ENCODE measurements around the gene KIR3DL2.
"Not testable (repeated sequence)": the region's sequence is repeated elsewhere in the genome, so short reads cannot be mapped to it uniquely, and the experiment has no call there.

The KIR3DL2 gene

DNA sequence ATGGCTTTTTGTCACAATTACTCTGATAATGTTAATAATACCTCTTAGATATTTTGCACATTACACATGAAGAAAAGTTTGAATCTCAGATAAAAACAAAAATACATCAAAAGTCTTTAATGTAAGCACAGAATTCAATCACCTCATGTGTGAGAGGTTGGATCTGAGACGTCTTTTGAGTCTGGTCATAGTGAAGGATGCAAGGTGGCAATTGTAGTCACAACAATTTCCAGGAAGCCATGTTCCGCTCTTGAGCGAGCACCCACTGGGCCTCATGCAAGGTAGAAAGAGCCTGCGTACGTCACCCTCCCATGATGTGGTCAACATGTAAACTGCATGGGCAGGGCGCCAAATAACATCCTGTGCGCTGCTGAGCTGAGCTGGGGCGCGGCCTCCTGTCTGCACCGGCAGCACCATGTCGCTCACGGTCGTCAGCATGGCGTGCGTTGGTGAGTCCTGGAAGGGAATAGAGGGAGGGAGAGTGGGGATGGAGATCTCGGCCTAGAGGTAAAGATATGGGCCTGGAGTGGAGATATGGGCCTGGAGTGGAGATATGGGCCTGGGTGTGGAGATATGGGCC, at the start of gene KIR3DL2:
TSS of gene KIR3DL2 (plus strand) at position 383 of the 580 bp plus-strand sequence. CDS start at position 416, 33 bp downstream.
- not testable (repeated sequence) for DNase-seq

DNA sequence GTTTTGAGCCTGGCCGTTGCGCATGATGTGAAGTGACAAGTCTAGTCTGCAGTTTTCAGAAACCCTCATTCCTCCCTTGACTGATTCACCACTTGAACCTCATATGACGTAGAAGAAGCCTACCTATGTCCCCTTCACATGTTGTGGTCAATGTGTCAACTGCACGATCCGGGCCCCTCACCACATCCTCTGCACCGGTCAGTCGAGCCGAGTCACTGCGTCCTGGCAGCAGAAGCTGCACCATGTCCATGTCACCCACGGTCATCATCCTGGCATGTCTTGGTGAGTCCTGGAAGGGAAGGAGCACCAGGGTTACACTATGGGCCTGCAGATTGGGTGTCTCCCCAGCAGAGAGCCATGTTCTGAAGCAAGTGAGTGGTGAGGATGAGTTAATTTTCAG, 46.8 kb upstream of the KIR3DL2 start, which contains the start of gene KIR2DL4:
TSS of gene KIR2DL4 (plus strand) at position 201 of the 400 bp plus-strand sequence. CDS start at position 243, 42 bp downstream.
- no peak for DNase-seq

DNA sequence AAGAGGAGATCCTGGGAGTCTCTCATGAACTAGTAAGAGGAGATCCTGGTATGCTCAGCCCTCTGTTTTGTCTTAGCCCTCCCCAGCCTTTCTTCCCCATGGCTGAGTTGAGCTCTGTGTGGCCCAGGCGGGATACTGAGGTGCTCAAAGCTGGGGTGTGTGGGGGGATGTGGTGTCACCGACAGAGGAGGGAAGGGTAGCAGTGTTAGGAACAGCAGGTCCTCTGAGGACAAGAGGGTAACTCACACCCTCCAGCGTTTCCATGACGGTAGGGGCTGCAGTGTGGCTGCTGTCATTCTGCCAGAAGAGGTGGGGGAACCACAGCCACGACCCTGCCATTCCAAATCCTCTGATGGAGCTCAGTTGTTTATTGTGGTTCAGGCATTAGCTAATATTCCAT, 46.1 kb upstream of the KIR3DL2 start:
- DNase-seq: no peak

DNA sequence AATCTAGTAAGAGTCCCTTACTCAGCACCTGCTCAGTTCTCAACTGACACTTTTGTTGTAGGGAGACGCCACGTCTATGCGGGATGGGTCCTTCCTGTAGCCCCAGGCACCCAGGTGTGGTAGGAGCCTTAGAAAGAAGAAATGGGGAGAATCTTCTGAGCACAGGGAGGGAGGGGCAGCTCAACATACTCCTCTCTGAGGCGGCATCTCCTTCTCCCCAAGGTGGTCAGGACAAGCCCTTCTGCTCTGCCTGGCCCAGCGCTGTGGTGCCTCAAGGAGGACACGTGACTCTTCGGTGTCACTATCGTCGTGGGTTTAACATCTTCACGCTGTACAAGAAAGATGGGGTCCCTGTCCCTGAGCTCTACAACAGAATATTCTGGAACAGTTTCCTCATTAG, 45.7 kb upstream of the KIR3DL2 start:
- no peak for DNase-seq

DNA sequence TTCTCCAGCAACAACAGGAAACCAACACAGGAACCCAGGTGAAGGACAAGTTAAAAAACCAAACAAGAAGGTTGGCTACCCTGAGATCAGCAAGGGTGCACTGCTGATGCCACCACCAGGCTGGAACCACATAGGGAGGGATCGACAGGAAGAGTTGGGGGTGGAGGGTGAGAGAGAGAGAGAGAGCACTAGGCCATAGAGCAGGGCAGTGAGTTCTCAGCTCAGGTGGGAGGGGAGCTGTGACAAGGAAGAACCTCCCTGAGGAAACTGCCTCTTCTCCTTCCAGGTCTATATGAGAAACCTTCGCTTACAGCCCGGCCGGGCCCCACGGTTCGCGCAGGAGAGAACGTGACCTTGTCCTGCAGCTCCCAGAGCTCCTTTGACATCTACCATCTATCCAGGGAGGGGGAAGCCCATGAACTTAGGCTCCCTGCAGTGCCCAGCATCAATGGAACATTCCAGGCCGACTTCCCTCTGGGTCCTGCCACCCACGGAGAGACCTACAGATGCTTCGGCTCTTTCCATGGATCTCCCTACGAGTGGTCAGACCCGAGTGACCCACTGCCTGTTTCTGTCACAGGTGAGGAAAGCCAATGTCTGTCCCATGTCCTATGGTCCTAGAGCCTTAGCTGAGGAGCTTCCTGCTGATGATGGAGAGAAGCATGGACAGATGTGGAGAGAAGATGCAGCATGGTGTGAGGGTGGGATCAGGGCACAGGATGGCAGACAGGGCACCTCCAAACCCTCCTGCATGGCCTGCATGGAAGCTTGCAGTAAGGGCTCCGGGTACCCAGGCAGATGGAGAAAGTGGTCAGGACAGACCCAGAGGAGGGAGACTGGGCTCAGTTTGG, 44.4 kb upstream of the KIR3DL2 start:
- no peak for DNase-seq

DNA sequence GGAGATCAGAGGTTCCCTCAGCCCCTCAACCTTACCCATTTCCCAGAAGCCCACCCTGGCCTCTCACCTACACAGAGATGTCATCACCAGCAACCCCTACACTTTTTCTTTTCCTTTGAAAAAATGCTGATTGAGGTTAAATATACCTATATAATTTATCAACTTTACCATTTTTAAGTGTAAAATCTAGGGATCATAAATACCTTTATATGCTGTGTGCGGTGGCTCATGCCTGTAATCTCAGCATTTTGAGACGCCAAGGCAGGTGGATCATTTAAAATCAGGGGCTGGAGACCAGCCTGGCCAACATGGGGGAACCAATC, 43.8 kb upstream of the KIR3DL2 start:
- no peak for DNase-seq

DNA sequence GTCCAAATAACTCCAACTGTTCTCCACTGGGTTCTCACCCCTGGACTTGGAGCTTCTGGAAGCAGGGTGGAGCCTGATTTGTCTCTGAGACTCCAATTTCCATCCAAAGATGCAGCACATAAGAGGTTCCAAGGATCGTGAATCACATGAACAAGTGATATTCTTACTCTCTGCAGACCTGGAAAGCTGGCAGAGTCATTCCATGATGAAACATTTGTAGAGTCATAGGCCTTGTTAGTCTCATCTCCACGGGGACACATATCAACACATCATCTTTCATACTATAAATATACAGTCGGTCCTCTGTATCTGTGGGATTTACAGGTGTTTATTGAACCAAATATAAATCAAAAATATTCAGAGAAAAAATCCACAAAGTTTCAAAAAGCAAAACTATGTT, 35.7 kb upstream of the KIR3DL2 start:
- DNase-seq: not testable (repeated sequence)

DNA sequence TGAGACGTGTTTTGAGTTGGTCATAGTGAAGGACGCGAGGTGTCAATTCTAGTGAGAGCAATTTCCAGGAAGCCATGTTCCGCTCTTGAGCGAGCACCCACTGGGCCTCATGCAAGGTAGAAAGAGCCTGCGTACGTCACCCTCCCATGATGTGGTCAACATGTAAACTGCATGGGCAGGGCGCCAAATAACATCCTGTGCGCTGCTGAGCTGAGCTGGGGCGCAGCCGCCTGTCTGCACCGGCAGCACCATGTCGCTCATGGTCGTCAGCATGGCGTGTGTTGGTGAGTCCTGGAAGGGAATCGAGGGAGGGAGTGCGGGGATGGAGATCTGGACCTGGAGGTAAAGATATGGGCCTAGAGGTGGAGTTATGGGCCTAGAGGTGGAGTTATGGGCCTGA, 34.0 kb upstream of the KIR3DL2 start, which contains the start of gene KIR3DL1:
TSS of gene KIR3DL1 (plus strand) at position 218 of the 400 bp plus-strand sequence.
- not testable (repeated sequence) for DNase-seq

DNA sequence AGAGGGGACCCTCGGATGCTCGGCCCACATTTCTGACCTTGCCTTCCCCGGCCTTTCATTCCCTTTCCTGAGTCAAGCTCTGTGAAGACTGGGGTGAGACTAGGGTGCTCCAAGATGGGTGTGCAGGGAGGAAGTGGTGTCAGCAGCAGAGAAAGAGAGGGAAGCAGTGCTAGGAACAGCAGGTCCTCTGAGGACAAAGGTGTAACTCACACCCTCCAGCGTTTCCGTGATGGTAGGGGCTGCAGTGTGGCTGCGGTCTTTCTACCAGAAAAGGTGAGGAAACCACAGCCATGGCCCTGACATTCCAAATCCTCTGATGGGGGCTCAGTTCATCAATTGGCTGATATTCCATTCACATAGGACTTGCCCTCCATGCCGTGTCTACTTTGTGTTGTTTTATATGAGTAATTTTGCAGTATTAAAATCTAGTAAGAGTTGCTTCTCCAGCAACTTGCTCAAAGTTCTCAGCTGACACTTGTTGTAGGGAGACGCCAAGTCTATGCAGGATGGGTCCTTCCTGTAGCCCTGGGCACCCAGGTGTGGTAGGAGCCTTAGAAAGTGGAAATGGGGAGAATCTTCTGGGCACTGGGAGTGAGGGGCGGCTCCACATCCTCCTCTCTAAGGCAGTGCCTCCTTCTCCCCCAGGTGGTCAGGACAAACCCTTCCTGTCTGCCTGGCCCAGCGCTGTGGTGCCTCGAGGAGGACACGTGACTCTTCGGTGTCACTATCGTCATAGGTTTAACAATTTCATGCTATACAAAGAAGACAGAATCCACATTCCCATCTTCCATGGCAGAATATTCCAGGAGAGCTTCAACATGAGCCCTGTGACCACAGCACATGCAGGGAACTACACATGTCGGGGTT, 32.3 kb upstream of the KIR3DL2 start:
- no peak for DNase-seq

DNA sequence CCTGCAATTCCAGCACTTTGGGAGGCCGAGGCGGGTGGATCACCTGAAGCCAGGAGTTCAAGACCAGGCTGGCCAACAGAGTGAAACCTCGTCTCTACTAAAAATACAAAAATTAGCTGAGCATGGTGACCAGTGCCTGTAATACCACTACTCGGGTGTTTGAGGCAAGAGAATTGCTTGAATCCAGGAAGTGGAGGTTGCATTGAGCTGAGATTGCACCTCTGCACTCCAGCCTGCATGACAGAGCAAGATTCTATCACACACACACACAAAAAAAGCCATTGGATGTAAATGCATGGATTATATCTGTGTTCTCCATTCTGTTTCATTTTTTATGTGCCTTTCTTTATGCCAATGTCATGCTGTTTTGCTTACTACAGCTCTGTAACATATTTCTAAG, 25.8 kb upstream of the KIR3DL2 start:
- not testable (repeated sequence) for DNase-seq

DNA sequence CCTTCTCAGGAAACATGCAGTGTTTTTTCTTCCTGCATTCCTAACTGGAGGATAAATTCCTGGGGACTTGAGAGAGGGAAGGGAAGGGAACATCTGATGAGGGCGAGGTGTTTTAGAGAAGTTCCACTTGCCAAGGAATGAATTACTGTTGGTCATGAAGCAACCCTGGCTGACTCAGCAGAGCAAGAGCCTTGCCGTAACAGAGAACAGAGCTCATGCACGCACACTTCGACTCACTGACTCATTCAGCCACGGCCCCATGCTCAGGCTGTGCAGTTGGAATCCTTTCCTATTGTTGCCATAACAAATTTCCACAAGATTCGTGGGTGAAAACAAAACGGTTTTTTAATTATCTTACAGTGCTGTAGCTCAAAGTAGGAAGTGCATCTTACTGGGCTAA, 24.9 kb upstream of the KIR3DL2 start:
- DNase-seq: not testable (repeated sequence)

DNA sequence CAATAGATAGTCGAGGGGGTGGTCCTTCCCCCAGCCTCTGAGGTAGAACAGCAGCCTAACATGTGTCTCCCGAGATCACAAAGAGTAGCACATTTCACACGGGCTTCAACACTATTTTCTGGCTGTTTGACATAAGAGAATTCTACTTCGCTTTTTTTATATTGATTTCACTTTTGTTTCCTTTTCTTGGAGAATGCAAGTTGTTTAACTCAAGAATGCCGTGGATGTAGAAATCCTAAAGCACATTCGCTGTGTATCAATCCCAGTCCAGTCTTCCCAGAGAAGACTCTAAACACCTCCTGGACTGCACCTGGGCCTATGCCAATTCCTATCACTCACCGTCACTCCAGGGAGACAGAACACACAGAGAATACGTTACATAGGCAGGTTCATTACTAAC, 22.2 kb upstream of the KIR3DL2 start:
- DNase-seq: not testable (repeated sequence)

DNA sequence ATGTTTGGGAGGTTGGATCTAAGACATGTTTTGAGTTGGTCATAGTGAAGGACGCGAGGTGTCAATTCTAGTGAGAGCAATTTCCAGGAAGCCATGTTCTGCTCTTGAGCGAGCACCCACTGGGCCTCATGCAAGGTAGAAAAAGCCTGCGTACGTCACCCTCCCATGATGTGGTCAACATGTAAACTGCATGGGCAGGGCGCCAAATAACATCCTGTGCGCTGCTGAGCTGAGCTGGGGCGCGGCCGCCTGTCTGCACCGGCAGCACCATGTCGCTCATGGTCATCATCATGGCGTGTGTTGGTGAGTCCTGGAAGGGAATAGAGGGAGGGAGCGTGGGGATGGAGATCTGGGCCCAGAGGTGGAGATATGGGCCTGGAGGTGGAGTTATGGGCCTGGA, 17.7 kb upstream of the KIR3DL2 start, which contains the start of gene KIR2DS4:
TSS of gene KIR2DS4 (plus strand) at position 181 of the 400 bp plus-strand sequence.
- not testable (repeated sequence) for DNase-seq

DNA sequence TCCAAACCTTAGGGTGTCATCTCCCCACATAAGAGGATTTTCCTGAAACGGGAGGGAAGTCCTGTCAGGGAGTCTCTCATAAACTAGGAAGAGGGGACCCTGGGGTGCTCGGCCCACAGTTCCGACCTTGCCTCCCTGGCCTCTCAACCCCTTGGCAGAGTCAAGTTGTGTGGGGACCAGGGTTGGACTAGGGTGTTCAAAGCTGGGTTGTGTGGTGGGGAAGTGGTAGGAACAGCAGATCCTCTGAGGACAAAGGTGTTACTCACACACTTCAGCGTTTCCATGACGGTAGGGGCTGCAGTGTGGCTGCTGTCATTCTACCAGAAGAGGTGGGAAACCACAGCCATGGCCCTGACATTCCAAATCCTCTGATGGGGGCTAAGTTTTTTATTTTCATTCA, 15.1 kb upstream of the KIR3DL2 start:
- DNase-seq: not testable (repeated sequence)

DNA sequence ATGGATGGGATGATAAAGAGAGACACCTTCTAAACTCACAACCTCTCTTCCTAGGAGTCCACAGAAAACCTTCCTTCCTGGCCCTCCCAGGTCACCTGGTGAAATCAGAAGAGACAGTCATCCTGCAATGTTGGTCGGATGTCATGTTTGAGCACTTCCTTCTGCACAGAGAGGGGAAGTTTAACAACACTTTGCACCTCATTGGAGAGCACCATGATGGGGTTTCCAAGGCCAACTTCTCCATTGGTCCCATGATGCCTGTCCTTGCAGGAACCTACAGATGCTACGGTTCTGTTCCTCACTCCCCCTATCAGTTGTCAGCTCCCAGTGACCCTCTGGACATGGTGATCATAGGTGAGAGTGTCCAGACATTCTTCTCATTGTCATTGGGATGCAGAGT, 12.7 kb upstream of the KIR3DL2 start:
- not testable (repeated sequence) for DNase-seq

DNA sequence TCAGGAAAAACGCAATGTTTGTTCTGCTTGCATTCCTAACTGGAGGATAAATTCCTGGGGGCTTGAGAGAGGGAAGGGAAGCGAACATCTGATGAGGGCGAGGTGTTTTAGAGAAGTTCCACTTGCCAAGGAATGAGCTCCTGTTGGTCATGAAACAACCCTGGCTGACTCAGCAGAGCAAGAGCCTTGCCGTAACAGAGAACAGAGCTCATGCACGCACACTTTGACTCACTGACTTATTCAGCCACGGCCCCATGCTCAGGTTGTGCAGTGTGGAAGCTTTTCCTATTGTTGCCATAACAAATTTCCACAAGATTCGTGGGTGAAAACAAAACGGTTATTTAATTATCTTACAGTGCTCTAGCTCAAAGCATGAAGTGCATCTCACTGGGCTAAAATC, 7.1 kb upstream of the KIR3DL2 start:
- not testable (repeated sequence) for DNase-seq

DNA sequence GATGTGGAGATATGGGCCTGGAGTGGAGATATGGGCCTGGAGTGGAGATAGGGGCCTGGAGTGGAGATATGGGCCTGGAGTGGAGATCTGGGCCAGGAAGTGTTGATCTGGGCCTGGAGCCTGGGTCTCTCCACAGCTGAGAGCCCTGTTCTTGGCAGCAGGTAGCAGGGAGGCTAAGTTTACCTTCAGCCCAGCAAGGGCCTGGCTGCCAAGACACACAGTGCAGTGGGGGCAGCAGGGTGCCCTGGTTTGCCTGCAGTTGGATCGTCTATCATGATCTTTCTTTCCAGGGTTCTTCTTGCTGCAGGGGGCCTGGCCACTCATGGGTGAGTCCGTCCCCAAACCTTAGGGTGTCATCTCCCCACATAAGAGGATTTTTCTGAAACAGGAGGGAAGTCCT, 687 bp downstream of the KIR3DL2 start:
- no peak for DNase-seq

DNA sequence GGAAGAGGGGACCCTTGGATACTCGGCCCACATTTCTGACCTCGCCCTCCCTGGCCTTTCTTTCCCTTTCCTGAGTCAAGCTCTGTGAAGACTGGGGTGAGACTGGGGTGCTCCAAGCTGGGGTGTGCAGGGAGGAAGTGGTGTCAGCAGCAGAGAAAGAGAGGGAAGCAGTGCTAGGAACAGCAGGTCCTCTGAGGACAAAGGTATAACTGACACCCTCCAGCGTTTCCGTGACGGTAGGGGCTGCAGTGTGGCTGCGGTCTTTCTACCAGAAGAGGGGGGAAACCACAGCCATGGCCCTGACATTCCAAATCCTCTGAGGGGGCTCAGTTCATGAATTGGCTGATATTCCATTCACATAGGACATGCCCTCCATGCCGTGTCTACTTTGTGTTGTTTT, 1.1 kb downstream of the KIR3DL2 start:
- DNase-seq: no peak

DNA sequence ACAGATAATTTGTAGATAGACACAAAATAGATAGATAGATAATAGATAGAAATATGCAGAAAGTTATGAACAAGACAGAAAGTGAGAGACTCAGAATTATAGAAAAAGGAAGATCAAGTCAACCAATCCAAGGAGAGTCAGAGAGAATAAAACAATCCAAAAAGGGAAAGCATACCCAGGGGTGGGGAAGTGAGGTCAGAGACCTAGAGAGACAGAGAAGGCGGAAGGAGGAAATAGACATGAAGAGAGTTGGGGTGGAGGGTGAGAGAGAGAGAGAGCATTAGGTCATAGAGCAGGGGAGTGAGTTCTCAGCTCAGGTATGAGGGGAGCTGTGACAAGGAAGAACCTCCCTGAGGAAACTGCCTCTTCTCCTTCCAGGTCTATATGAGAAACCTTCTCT, 5.0 kb downstream of the KIR3DL2 start:
- DNase-seq: not testable (repeated sequence)

DNA sequence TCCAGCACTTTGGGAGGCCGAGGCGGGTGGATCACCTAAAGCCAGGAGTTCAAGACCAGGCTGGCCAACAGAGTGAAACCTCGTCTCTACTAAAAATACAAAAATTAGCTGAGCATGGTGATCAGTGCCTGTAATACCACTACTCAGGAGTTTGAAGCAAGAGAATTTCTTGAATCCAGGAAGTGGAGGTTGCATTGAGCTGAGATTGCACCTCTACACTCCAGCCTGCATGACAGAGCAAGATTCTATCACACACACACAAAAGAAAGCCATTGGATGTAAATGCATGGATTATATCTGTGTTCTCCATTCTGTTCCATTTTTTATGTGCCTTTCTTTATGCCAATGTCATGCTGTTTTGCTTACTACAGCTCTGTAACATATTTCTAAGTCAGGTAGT, 8.2 kb downstream of the KIR3DL2 start:
- DNase-seq: not testable (repeated sequence)

DNA sequence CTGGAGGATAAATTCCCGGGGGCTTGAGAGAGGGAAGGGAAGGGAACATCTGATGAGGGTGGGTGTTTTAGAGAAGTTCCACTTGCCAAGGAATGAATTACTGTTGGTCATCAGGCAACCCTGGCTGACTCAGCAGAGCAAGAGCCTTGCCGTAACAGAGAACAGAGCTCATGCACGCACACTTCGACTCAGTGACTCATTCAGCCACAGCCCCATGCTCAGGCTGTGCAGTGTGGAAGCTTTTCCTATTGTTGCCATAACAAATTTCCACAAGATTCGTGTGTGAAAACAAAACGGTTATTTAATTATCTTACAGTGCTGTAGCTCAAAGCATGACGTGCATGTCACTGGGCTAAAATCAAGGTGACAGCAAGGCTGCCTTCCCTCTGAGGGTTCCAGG, 9.2 kb downstream of the KIR3DL2 start:
- DNase-seq: not testable (repeated sequence)

DNA sequence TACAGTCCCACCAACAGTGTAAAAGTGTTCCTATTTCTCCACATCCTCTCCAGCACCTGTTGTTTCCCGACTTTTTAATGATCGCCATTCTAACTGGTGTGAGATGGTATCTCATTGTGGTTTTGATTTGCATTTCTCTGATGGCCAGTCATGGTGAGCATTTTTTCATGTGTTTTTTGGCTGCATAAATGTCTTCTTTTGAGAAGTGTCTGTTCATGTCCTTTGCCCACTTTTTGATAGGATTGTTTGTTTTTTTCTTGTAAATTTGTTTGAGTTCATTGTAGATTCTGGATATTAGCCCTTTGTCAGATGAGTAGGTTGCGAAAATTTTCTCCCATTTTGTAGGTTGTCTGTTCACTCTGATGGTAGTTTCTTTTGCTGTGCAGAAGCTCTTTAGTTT, 13.2 kb downstream of the KIR3DL2 start:
- not testable (repeated sequence) for DNase-seq

DNA sequence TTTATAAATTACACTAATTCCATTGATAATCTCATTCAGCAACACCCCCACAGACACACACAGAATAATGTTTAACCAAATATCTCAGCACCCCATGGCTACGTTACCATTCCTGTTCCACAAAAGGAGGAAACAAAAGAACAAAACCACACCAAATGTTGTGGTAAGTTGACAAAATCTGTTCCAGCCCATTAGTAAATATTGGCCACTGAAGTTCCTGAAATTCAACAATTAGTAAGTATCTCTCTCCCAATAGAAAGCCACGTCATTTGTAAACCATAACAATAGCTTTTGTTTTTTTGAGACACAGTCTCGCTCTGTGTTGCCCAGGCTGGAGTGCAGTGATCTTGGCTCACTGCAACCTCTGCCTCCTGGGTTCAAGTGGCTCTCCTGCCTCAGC, 21.5 kb downstream of the KIR3DL2 start:
- no peak for DNase-seq

Data from fibroblast of skin of right biceps (primary cell).